Natural killer cell (primary cell): Measurements from ENCODE around the gene GATB. TPM values are rescaled to one million over a fixed set of nuclear protein-coding genes. Genes with fewer than 3 reads are reported as not detected.

Source experiments
- ATAC-seq, 3 donors: fragments of 150-1000 bp in 2 of 3; fragments of 200-7000 bp in 1 of 3; cut with Tn5 transposase; 1 replicate in 1 of 3; 2 replicates in 2 of 3; pipeline ENCODE4 v1.10.0; 2021; ENCODE audit warnings: mild to moderate bottlenecking in 2 of 3, moderate library complexity in 2 of 3
- DNase-seq, 2 donors: peaks; one replicate each; pipeline versions ENCODE4 v3.0.0 to v3.0.0-alpha.2; 2013 to 2021; ENCODE audit warnings: mixed read lengths in 1 of 2
- H3K27ac ChIP-seq: one replicate; pipeline ENCODE4 v1.5.1; 2013; ENCODE audit warnings: mild to moderate bottlenecking, low read length
- H3K27me3 ChIP-seq: one replicate; pipeline ENCODE4 v1.6.1; 2013; ENCODE audit warnings: low read length; ENCODE audit not compliant: control insufficient read depth, insufficient read depth
- H3K36me3 ChIP-seq: one replicate; pipeline ENCODE4 v1.6.1; 2013; ENCODE audit warnings: low read length; ENCODE audit not compliant: control insufficient read depth, insufficient read depth
- H3K4me1 ChIP-seq: one replicate; pipeline ENCODE4 v1.6.1; 2013; ENCODE audit warnings: low read length; ENCODE audit not compliant: control insufficient read depth, insufficient read depth
- H3K4me3 ChIP-seq: one replicate; pipeline ENCODE4 v1.5.1; 2013; ENCODE audit warnings: low read length
- H3K9me3 ChIP-seq: one replicate; pipeline ENCODE4 v1.6.1; 2013; ENCODE audit warnings: low read length; ENCODE audit not compliant: control insufficient read depth, insufficient read depth
- H3K27ac Mint-ChIP-seq, 2 donors: one replicate each; pipeline ENCODE4 v1.8.0; 2022; ENCODE audit warnings: mild to moderate bottlenecking in 2 of 2, mixed read lengths in 2 of 2, moderate library complexity in 1 of 2
- H3K27me3 Mint-ChIP-seq, 2 donors: one replicate each; pipeline ENCODE4 v1.8.0; 2022; ENCODE audit warnings: low read depth in 2 of 2, mixed read lengths in 2 of 2
- H3K36me3 Mint-ChIP-seq: one replicate; pipeline ENCODE4 v1.8.0; 2022; ENCODE audit warnings: mixed read lengths
- H3K4me1 Mint-ChIP-seq, 2 donors: one replicate each; pipeline ENCODE4 v1.8.0; 2022; ENCODE audit warnings: mixed read lengths in 2 of 2
- H3K4me3 Mint-ChIP-seq: one replicate; pipeline ENCODE4 v1.8.0; 2022; ENCODE audit warnings: mild to moderate bottlenecking, moderate library complexity, mixed read lengths
- H3K9me3 Mint-ChIP-seq, 2 donors: one replicate each; pipeline ENCODE4 v1.8.0; 2022; ENCODE audit warnings: mixed read lengths in 2 of 2
- WGBS: methylation state at CpG from one replicate; pipeline ENCODE4 v1.1.7; 2013; ENCODE audit warnings: missing lambda C conversion rate; ENCODE audit not compliant: insufficient coverage; 5-methylcytosine and 5-hydroxymethylcytosine counted together
- intact Hi-C: fragments of 100-400 bp; cut with micrococcal nuclease; formaldehyde crosslinking; loops from one replicate; pipeline ENCODE4 v1.14.2; 2022
- total RNA-seq, 4 donors: library from RNA; stranded (reverse); fragments of 120-200 nt in 1 of 4; gene quantifications; one replicate each; pipeline versions ENCODE4 v1.2.3 to v1.2.4, GENCODE V29; 2013 to 2022
- TF ChIP-seq, protein P1 (sequence below): fragments of 200-600 bp; IDR thresholded peaks from one replicate; pipeline ENCODE4 v1.8.0; 2022; ENCODE audit warnings: antibody characterized with exemption

The GATB gene
- total RNA-seq, 3 donors from 2014 or later (not counting 1 experiment from before 2014, with no cell fraction given) = 5.6 to 7.2 (median 6.3) TPM

DNA sequence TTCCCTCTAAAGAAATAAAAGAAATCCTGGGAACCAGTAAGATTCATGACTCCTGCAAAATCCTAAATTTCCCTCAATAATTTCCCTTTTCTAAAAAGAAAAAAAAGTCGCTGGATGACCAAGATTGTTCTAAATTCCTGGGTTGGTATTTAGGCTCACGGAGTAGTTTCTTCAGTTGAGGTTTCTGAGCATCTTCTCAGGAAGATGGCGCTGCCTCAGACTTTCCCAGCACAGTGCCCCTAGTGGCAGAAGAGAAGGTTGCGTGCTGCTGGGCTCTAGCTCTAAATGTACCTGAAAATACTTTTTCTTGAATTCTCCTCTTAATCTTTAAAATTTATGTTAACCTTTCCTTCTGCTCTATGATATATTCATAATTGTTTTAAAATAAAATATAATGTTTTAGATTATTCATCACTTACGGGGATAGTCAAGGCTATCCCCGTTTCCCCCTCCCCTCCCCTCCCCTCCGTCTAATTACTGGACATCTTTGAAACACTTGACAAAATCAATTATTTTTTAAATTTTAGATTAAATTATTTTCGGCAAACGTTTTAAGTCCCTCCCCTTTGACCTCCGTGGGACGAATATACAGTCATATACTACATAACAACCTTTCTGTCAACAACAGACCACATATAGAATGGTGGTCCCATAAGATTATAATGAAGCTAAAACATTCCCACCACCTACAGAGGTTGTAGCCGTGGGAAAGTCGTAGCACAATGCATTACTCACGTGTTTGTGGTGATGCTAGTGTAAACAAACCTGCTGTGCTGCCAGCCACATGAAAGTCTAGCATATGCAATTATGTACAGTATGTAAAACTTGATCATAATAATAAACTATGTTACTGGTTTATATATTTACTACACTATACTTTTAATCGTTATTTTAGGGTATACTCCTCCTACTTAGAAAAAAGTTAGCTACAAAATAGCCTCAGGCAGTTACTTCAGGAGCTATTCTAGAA, 41.0 kb upstream of the GATB start:
- no peaks in the 10 kb centered on the region for H3K4me1 ChIP-seq
- peaks cover 11 to 15% of the 10 kb centered on the region in 2 donors for H3K27me3 Mint-ChIP-seq
- H3K4me3 Mint-ChIP-seq = no peak overlapping the region
- no peak overlapping the region for H3K27ac Mint-ChIP-seq
- no peaks in the 10 kb centered on the region for H3K27me3 ChIP-seq
- H3K36me3 ChIP-seq = no peaks in the 10 kb centered on the region
- H3K9me3 Mint-ChIP-seq = no peaks in the 10 kb centered on the region
- 47% methylated on average over 7 of the region's 15 CpGs for WGBS
- TF ChIP-seq, protein P1, sequence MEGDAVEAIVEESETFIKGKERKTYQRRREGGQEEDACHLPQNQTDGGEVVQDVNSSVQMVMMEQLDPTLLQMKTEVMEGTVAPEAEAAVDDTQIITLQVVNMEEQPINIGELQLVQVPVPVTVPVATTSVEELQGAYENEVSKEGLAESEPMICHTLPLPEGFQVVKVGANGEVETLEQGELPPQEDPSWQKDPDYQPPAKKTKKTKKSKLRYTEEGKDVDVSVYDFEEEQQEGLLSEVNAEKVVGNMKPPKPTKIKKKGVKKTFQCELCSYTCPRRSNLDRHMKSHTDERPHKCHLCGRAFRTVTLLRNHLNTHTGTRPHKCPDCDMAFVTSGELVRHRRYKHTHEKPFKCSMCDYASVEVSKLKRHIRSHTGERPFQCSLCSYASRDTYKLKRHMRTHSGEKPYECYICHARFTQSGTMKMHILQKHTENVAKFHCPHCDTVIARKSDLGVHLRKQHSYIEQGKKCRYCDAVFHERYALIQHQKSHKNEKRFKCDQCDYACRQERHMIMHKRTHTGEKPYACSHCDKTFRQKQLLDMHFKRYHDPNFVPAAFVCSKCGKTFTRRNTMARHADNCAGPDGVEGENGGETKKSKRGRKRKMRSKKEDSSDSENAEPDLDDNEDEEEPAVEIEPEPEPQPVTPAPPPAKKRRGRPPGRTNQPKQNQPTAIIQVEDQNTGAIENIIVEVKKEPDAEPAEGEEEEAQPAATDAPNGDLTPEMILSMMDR = peak; percentile 98
- intact Hi-C loops = no loop called here
- H3K27ac ChIP-seq = no peak overlapping the region
- H3K9me3 ChIP-seq = no peaks in the 10 kb centered on the region
- DNase-seq (peak; percentile 33 to 77), ATAC-seq (peak; percentile 66 to 86 (median 82))
- no peaks in the 10 kb centered on the region for H3K36me3 Mint-ChIP-seq
- H3K4me1 Mint-ChIP-seq = no peaks in the 10 kb centered on the region
- no peak overlapping the region for H3K4me3 ChIP-seq

DNA sequence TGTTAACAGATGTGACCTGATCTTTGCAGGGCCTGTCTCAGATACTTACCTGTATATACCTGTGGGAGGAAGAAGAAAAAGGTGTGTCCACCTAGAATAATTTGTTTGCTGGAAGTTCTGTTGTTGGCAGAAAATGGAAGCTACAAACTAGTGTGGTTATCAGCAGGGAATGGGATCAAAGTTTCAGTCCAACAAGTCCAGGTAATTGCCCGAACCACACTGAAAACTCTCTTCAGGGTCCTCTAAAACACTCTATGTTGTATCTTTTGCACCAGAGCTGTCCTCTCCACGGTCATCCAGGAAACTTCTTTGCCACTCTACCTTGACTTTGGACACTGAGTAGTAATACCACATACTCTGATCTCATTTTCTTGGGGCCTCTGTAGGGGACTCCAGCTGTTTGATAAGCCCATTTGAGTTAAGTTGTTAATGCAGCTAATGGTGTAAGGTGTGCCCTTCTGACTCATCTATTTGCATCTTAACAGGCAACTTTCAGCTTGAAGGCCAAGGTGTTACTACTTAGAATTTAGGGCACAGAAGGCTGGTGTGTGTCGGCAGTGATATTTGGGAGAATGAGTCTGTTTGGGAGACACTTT, 38.7 kb upstream of the GATB start:
- H3K27ac ChIP-seq = no peak overlapping the region
- TF ChIP-seq, protein P1 = no peak
- Mint-ChIP-seq H3K4me1 (no peaks in the 10 kb centered on the region), H3K4me3 (no peak overlapping the region), H3K27me3 (peaks cover 19 to 26% of the 10 kb centered on the region in 2 donors), H3K9me3 (no peaks in the 10 kb centered on the region), H3K36me3 (no peaks in the 10 kb centered on the region), H3K27ac (no peak overlapping the region)
- 77% methylated on average over 3 of the region's 3 CpGs for WGBS
- H3K4me1 ChIP-seq = no peaks in the 10 kb centered on the region
- intact Hi-C loops = no loop called here
- H3K9me3 ChIP-seq = no peaks in the 10 kb centered on the region
- no peaks in the 10 kb centered on the region for H3K27me3 ChIP-seq
- no peaks in the 10 kb centered on the region for H3K36me3 ChIP-seq
- H3K4me3 ChIP-seq = no peak overlapping the region
- no peak for DNase-seq
- ATAC-seq = no peak

DNA sequence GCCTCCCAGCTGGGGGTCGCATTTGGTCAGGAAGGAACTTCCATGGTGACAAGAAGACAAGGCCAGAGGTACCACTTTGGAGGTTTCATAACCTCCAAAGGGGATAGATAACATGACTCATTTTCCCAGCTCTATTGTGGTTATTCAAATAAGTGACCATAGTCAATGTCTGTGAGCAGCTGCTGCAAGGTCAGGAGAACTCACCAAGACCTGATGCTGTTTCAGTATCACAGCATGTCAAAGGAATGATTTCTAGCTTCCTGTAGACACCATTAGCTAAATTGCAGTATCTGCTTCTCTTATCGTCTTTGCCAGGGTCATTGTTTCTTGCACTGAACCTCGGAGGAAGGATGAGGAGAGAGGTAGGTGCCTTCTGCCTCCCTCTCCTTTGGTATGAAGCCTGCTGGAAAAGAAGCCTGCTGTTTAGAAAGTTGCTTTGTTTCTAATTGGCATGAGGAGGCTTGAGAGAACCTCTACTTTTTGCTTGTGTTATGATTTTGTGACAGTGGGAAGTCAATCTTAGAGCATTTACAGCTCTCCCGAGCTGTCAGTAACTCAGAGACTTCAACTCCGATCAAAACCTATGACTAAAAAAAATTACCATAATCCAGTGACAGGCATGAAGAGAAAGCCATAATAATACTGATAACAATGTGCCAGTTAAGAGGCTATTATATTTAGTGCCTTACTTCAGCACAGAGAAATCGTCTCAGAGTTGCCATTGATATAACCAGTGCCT, 38.0 kb upstream of the GATB start:
- 68% methylated on average over 4 of the region's 6 CpGs for WGBS
- no peak for ATAC-seq
- Histone ChIP-seq H3K4me3 (no peak overlapping the region), H3K4me1 (no peaks in the 10 kb centered on the region), H3K36me3 (no peaks in the 10 kb centered on the region), H3K27me3 (no peaks in the 10 kb centered on the region), H3K9me3 (no peaks in the 10 kb centered on the region), H3K27ac (no peak overlapping the region)
- Mint-ChIP-seq H3K27ac (no peak overlapping the region), H3K4me1 (no peaks in the 10 kb centered on the region), H3K36me3 (no peaks in the 10 kb centered on the region), H3K27me3 (peaks cover 22 to 32% of the 10 kb centered on the region in 2 donors), H3K4me3 (no peak overlapping the region), H3K9me3 (no peaks in the 10 kb centered on the region)
- intact Hi-C loops = no loop called here
- no peak for DNase-seq
- TF ChIP-seq, protein P1 = no peak
